OCI-LY7 (cell line): Measurements from ENCODE around the gene SMC1A. TPM values are rescaled to one million over a fixed set of nuclear protein-coding genes. Genes with fewer than 3 reads are reported as not detected.

Experiments
- BruUV-seq: library from RNA; stranded (reverse); fragments of 400-500 nt; replicated peaks from 2 replicates; lab custom pipeline; 2021; lab: Mats Ljungman, UMichigan
- CTCF ChIA-PET: fragments of 300-600 bp; sonication (Branson Sonifier 250); formaldehyde crosslinking; loops from one replicate; lab custom pipeline; 2022; ENCODE audit warnings: antibody characterized with exemption; ENCODE audit not compliant: unreplicated experiment; lab: Charles Lee
- POLR2A ChIA-PET: fragments of 300-600 bp; sonication (Branson Sonifier 250); formaldehyde crosslinking; loops from one replicate; lab custom pipeline; 2022; ENCODE audit warnings: antibody characterized with exemption; lab: Charles Lee
- DNase-seq: peaks from one replicate; pipeline ENCODE4 v3.0.0-alpha.2; 2015; ENCODE audit warnings: low spot score
- H2AFZ ChIP-seq: fragments of 200-600 bp; sonication (generic), shearing (Covaris generic); 2 replicates; pipeline ENCODE4 v1.6.1; 2014; ENCODE audit warnings: mild to moderate bottlenecking, antibody characterized with exemption, low read length, moderate library complexity
- H3K27ac ChIP-seq: fragments of 200-600 bp; sonication (generic); 2 replicates; pipeline ENCODE4 v1.5.1; 2014; ENCODE audit warnings: mixed run types, low read depth, mild to moderate bottlenecking, moderate library complexity, low read length, inconsistent platforms; ENCODE audit not compliant: poor library complexity, severe bottlenecking
- H3K36me3 ChIP-seq: fragments of 200-600 bp; sonication (generic); 2 replicates; pipeline ENCODE4 v1.6.1; 2014; ENCODE audit warnings: mild to moderate bottlenecking, antibody characterized with exemption, low read length, moderate library complexity, mixed read lengths; ENCODE audit not compliant: insufficient read depth
- H3K4me1 ChIP-seq: fragments of 200-600 bp; sonication (generic); 2 replicates; pipeline ENCODE4 v1.5.1; 2014; ENCODE audit warnings: mild to moderate bottlenecking, low read length; ENCODE audit not compliant: insufficient read depth, poor library complexity, severe bottlenecking
- H3K4me2 ChIP-seq: fragments of 200-600 bp; sonication (generic); 2 replicates; pipeline ENCODE4 v1.6.1; 2014; ENCODE audit warnings: mild to moderate bottlenecking, low read length
- H3K4me3 ChIP-seq: fragments of 200-600 bp; sonication (generic); 2 replicates; pipeline ENCODE4 v1.5.1; 2014; ENCODE audit warnings: mild to moderate bottlenecking, low read depth, low read length; ENCODE audit not compliant: poor library complexity, severe bottlenecking
- H3K79me2 ChIP-seq: fragments of 200-600 bp; sonication (generic); 2 replicates; pipeline ENCODE4 v1.6.1; 2016; ENCODE audit warnings: low read depth, mild to moderate bottlenecking, low read length, moderate library complexity, mixed read lengths; ENCODE audit not compliant: insufficient read depth
- H3K9me2 ChIP-seq: fragments of 200-600 bp; sonication (generic); 2 replicates; pipeline ENCODE4 v1.6.1; 2016; ENCODE audit warnings: mild to moderate bottlenecking, low read length, mixed read lengths; ENCODE audit not compliant: insufficient read depth
- H3K9me3 ChIP-seq: fragments of 200-600 bp; sonication (generic); 2 replicates; pipeline ENCODE4 v1.6.1; 2014; ENCODE audit warnings: mild to moderate bottlenecking, mixed run types, low read length, mixed read lengths
- H4K20me1 ChIP-seq: fragments of 200-600 bp; sonication (generic); 2 replicates; pipeline ENCODE4 v1.6.1; 2014; ENCODE audit warnings: mild to moderate bottlenecking, antibody characterized with exemption, low read length, moderate library complexity, mixed read lengths; ENCODE audit not compliant: insufficient read depth
- CTCF ChIP-seq: fragments of 200-600 bp; sonication (generic); conservative IDR thresholded peaks from 2 replicates; pipeline ENCODE4 v1.5.1; 2014; ENCODE audit warnings: mild to moderate bottlenecking, antibody characterized with exemption, low read length, moderate library complexity, mixed read lengths
- EZH2phosphoT487 ChIP-seq: fragments of 200-600 bp; sonication (generic); IDR thresholded peaks from 2 replicates; pipeline ENCODE4 v1.6.1; 2018; ENCODE audit warnings: low read depth, borderline replicate concordance, mild to moderate bottlenecking, mixed run types, antibody characterized with exemption, low read length, moderate library complexity, mixed read lengths
- intact Hi-C: fragments of 100-400 bp; cut with micrococcal nuclease; formaldehyde crosslinking; loops from one replicate; pipeline ENCODE4 v1.10.0; 2022; ENCODE audit not compliant: unreplicated experiment
- total RNA-seq, 2 experiments: library from RNA; depleted of rRNA in 1 of 2; stranded (reverse); fragments of >200 nt in 1 of 2; shearing (Covaris generic) in 1 of 2; gene quantifications; 2 replicates each; pipeline ENCODE4 v1.2.3, GENCODE V29; 2014 to 2022

Gene SMC1A
- total RNA-seq, 2 experiments from 2014 or later, result 41.6 to 134 TPM

GRCh38 chrX:53347948-53348347, 74.5 kb downstream of the SMC1A start:
- Histone ChIP-seq H3K27ac (no peak overlapping the region), H3K4me2 (no peak overlapping the region), H3K4me1 (no peaks in the 10 kb centered on the region), H2AFZ (no peak overlapping the region), H3K9me3 (no peaks in the 10 kb centered on the region), H3K79me2 (no peaks in the 10 kb centered on the region), H3K36me3 (no peaks in the 10 kb centered on the region), H3K4me3 (no peak overlapping the region), H4K20me1 (no peaks in the 10 kb centered on the region), H3K9me2 (no peaks in the 10 kb centered on the region)
- no TSS peak for BruUV-seq
- ChIA-PET POLR2A (no interaction called here), CTCF (no interaction called here)
- no peak for DNase-seq
- intact Hi-C loops, result no loop called here
- no peak for TF ChIP-seq CTCF
- TF ChIP-seq EZH2phosphoT487, result no peak

GRCh38 chrX:53340852-53341645, 81.4 kb downstream of the SMC1A start:
- DNase-seq, result no peak
- Histone ChIP-seq H4K20me1 (no peaks in the 10 kb centered on the region), H3K4me3 (no peak overlapping the region), H3K9me3 (no peaks in the 10 kb centered on the region), H3K27ac (no peak overlapping the region), H3K9me2 (no peaks in the 10 kb centered on the region), H3K4me1 (no peaks in the 10 kb centered on the region), H2AFZ (no peak overlapping the region), H3K79me2 (no peaks in the 10 kb centered on the region), H3K4me2 (no peak overlapping the region), H3K36me3 (no peaks in the 10 kb centered on the region)
- TF ChIP-seq EZH2phosphoT487 (no peak), CTCF (no peak)
- intact Hi-C loops, result no loop called here
- CTCF ChIA-PET, result no interaction called here
- BruUV-seq, result no TSS peak
- POLR2A ChIA-PET, result no interaction called here

GRCh38 chrX:53337101-53337500, 85.4 kb downstream of the SMC1A start:
- intact Hi-C loops, result no loop called here
- no peaks in the 10 kb centered on the region for H3K36me3 ChIP-seq
- H3K4me2 ChIP-seq, result no peak overlapping the region
- H3K27ac ChIP-seq, result no peak overlapping the region
- no peaks in the 10 kb centered on the region for H3K4me1 ChIP-seq
- no TSS peak for BruUV-seq
- no peak for DNase-seq
- H3K9me2 ChIP-seq, result no peaks in the 10 kb centered on the region
- no peaks in the 10 kb centered on the region for H4K20me1 ChIP-seq
- POLR2A ChIA-PET, result no interaction called here
- no peaks in the 10 kb centered on the region for H3K79me2 ChIP-seq
- H3K9me3 ChIP-seq, result no peaks in the 10 kb centered on the region
- CTCF ChIA-PET, result no interaction called here
- H2AFZ ChIP-seq, result no peak overlapping the region
- no peak overlapping the region for H3K4me3 ChIP-seq
- TF ChIP-seq EZH2phosphoT487, result no peak
- no peak for TF ChIP-seq CTCF
